Mononuclear cell (primary cell): ENCODE measurements around the gene ANXA6. TPM values are rescaled to one million over a fixed set of nuclear protein-coding genes. Genes with fewer than 3 reads are reported as not detected.
A peak's percentile ranks its signal among the peaks of the same experiment; 100 is the strongest.
"Not testable (repeated sequence)": the region's sequence is repeated elsewhere in the genome, so short reads cannot be mapped to it uniquely, and the experiment has no call there.

Experiments used
- H3K27me3 ChIP-seq: 2 replicates; pipeline ENCODE4 v1.6.0; 2011; ENCODE audit warnings: low read length, control low read depth; ENCODE audit not compliant: insufficient read depth
- H3K4me1 ChIP-seq: 2 replicates; pipeline ENCODE4 v1.5.1; 2011; ENCODE audit warnings: mild to moderate bottlenecking, low read length, control low read depth; ENCODE audit not compliant: insufficient read depth
- H3K4me3 ChIP-seq: 2 replicates; pipeline ENCODE4 v1.5.1; 2011; ENCODE audit warnings: mild to moderate bottlenecking, low read length, moderate library complexity
- H3K9me3 ChIP-seq: 2 replicates; pipeline ENCODE4 v1.5.1; 2011; ENCODE audit warnings: low read depth, mild to moderate bottlenecking, control low read depth, low read length
- total RNA-seq: library from RNA; depleted of rRNA; stranded (reverse); fragments of >200 nt; gene quantifications from one replicate; pipeline ENCODE4 v1.2.3, GENCODE V29; 2012

The ANXA6 gene
- total RNA-seq, result 127 TPM

DNA sequence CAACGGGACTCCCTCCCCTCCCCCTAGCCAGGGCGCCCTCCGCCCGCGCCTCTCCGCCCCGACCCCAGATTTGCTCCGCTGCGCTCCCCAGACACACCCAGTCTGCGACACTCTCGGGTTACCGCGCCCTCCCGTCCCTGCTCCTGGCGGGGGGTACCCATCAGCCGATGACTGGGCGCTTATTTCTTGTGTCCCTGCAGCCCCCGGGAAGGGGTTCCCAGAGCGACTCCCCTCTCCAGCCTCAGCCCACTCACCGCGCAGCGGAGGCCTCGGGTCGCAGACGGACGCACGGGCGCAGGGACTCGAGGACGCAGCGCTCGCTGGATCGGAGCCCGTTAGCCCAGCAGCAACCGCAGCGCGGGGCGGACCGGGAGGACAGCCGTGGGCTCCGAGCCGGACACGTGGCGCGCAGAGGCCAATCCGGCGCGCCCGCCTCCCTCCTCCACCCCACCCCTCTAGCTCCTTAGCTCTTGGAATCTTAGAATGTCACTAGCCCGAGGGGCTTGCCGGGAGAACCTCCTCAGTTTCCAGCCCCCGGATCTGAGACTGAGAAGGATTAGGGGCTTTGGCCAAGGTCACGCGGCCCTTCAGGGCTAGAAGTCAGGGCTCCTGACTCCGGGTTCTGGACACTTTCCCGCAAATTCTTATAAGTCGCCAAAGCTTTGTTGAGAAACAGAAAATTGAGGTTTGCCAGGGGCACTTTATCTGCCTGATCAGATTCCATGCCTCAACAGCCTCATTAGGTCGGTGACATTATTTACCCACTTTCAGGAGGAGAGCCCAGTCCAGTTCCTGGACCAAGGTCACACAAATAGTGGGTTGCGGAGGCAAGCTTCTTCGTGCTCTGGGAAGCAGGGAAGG is at the start of gene ANXA6:
ANXA6 (minus strand) TSS at position 354 of the 861 bp plus-strand sequence. CDS start 9,878 bp downstream, outside the sequence.
- Histone ChIP-seq H3K4me1 (peaks cover 68% of the 10 kb centered on the region), H3K4me3 (peak within 1 kb of the TSS; percentile 84), H3K9me3 (no peaks in the 10 kb centered on the region), H3K27me3 (no peaks in the 10 kb centered on the region)

DNA sequence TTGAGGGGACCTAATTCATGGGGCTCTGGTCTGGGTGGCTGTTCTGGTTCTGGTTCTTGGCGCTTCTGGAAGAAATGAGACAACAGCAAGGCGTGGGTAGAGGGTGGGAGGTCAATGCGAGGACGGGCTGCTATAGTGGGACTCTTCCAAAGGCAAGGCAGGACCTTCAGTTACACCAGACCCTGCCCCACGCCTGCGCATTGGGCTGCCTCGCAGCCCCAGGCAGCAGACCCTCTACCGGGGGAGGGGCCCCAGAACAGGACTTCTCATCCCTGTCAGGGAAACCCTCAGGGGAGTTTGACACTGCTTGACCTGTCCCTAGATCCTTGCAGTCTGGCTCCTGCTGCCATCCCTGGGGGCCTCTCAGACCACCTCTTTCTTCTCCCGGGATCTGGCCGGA is 47.8 kb upstream of the ANXA6 start:
- Histone ChIP-seq H3K4me3 (no peak overlapping the region), H3K27me3 (no peaks in the 10 kb centered on the region), H3K4me1 (peaks cover 66% of the 10 kb centered on the region), H3K9me3 (no peaks in the 10 kb centered on the region)

DNA sequence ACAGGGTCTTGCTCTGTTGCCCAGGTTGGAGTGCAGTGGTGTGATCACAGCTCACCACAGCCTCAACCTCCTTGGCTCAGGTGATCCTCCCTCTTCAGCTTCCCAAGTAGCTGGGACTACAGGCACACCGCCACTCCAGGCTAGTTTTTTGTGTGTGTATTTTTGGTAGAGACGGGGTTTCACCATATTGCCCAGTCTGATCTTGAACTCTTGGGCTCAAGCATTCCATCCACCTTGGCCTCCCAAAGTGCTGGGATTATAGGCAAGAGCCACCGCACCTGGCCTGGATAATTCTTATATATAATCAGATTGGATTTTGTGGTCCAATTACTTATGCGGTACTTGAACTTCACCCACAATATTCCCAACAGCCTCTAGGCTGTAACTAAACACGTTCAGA is 46.5 kb upstream of the ANXA6 start:
- Histone ChIP-seq H3K4me3 (no peak overlapping the region), H3K9me3 (no peaks in the 10 kb centered on the region), H3K4me1 (peaks cover 53% of the 10 kb centered on the region), H3K27me3 (no peaks in the 10 kb centered on the region)

DNA sequence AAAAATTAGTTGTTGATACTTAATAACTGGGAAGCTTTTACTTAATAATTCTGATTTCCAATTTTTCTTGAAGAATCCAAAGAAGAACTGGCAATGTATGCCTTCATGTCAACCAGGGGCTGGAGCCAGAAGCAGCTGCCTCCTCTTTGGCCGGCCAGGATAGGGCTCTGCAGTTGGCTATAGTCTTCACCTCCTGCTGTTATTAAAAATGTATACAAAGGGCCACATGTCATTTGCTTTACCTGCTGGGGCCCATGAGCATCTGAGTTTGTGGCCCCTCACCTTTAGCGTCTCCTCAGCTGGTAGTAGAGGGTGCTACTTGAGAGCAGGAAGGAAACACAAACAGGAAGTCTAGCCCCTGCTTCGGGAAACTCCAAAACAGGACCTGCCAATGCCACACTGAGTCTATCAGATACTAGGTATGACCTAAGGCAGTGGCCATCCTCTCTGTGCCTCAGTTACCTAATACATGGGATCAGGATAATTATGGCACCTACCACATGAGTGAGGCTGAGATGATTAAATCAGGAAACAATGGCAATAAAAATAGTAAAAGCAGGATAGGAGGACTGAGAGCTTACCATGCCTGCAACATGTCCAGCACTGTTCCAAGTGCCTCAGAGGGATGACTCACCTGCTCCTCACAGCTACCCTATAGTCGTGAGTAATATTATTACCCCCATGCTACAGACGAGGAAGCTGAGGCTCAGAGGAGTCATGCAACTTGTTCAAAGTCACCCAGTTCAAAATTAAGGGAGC is 45.0 kb upstream of the ANXA6 start:
- Histone ChIP-seq H3K9me3 (no peaks in the 10 kb centered on the region), H3K4me1 (peaks cover 38% of the 10 kb centered on the region), H3K4me3 (no peak overlapping the region), H3K27me3 (no peaks in the 10 kb centered on the region)

DNA sequence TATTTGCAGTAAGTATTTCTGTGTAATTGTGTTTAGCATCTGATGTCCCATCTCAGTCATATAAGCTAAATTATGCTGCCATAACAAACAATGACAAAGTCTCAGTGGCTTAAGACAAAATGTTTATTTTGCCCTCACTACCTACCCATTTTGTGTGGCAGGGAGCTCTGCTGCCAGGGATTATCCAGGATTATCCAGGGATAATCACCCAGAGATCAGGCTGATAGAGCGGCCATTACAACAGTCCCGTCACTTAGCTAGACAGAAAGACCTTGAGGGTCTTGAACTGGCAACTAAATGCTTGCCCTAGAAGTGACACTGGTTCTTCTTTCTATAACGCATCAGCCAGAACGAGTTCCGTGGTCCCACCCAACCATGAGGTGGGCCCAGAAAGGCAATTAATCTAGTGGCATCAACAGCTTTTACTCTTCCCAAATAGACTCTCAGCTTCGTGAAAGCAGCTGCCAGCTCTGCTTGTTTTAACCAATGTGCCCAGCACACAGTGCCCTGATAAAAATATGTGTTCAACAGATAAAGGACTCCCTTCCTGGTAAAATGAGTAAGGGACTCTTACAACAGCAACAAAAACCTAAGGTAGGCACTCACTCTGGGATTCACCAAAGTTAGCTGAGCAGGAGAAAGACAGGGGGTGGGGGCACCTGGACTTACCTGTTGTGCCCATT is 43.5 kb upstream of the ANXA6 start:
- H3K4me3 ChIP-seq, result no peak overlapping the region
- peaks cover 40% of the 10 kb centered on the region for H3K4me1 ChIP-seq
- no peaks in the 10 kb centered on the region for H3K27me3 ChIP-seq
- H3K9me3 ChIP-seq, result no peaks in the 10 kb centered on the region

DNA sequence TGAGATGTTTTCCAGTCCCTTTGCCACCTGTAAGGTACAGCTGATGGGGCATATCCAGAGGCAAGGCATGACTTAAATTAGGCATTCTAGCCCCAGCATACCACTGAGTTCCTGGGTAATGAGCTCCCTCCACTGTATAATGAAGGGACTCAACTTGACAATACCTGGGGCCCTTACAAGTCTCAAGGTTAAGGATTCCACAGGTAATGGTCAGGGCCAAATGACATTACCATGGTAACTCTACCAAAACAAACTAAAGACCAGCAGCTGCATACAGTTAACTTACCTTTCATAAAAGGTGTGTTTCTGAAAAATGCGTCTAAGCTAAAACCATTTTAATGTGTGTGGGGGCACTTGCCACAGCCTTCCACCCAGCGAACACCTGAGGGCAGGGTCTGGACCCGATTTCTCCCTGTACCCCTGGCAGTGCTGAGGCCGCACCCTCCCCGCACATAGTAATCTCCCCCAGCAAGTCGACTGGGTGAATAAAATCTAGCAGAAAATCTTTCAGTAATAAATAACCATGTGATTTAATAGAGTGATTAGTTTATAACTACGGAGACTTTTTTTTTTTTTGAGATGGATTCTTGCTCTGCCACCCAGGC is 42.1 kb upstream of the ANXA6 start:
- H3K27me3 ChIP-seq, result no peaks in the 10 kb centered on the region
- no peak overlapping the region for H3K4me3 ChIP-seq
- peaks cover 42% of the 10 kb centered on the region for H3K4me1 ChIP-seq
- H3K9me3 ChIP-seq, result no peaks in the 10 kb centered on the region

DNA sequence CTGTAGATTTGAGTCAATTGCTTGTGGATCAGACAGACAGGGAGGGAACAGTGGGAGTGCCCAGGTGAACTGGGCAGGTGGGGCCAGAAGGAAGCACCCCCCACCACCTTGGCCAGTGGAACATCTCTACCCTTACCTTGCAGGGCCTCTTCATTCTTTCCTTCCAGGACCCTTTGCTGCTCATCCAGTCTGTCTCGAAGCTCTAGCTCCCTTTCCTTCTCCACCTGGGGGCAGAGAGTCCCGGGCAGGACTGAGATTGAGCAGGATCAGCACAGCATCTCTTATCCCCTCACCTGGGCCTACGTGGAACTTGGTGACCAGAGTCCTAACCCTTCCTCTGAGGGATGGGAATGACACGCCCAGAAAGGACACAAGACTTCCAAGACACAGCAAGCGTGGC is 41.3 kb upstream of the ANXA6 start:
- H3K27me3 ChIP-seq, result no peaks in the 10 kb centered on the region
- peaks cover 47% of the 10 kb centered on the region for H3K4me1 ChIP-seq
- H3K9me3 ChIP-seq, result no peaks in the 10 kb centered on the region
- H3K4me3 ChIP-seq, result no peak overlapping the region

DNA sequence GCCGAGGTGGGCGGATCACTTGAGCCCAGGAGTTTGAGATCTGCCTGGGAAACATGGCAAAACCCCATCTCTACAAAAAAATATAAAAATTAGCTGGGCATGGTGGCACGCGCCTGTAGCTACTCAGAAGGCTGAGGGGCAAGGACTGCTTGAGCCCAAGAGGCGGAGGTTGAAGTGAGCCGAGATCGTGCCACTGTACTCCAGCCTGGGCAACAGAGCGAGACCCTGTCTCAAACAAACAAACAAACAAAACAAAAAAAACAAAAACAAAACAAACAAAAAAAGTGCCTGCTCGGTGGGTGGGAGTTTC is 39.7 kb upstream of the ANXA6 start:
- H3K9me3 ChIP-seq, H3K4me3 ChIP-seq, H3K27me3 ChIP-seq: not testable (repeated sequence)
- H3K4me1 ChIP-seq, result peaks cover 36% of the 10 kb centered on the region

DNA sequence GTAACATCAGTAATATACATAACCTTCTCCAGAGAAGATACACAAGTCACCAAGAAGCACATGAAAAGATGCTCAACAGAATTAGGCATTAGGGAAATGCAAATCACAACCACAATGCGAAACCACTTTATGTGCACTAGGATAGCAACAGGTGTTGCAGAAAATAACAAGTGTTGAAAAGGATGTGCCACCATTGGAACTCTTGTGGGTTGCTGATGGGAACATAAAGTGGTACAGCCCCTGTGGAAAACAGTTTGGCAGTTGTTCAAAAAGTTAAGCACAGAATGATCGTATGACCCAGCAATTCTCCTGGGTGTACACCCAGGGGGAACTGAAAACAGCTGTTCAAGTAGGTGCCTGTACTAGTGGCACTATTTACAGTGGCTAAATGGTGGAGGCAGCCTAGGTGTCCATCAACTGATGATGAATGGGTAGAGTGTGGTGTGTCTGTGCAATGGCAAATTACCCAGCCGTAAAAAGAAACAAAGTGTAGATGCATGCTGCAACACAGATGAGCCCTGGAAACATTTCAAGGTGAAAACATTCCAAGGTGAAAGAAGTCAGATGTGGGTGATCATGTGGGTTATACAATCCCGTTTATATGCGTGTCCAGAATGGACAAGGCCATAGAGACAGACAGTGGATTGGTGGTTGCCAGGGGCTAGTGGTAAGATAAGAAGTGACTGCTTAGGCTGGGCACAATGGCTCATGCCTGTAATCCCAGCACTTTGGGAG is 39.1 kb upstream of the ANXA6 start:
- Histone ChIP-seq H3K27me3 (no peaks in the 10 kb centered on the region), H3K4me1 (peaks cover 33% of the 10 kb centered on the region), H3K4me3 (no peak overlapping the region), H3K9me3 (peaks cover 8% of the 10 kb centered on the region)

DNA sequence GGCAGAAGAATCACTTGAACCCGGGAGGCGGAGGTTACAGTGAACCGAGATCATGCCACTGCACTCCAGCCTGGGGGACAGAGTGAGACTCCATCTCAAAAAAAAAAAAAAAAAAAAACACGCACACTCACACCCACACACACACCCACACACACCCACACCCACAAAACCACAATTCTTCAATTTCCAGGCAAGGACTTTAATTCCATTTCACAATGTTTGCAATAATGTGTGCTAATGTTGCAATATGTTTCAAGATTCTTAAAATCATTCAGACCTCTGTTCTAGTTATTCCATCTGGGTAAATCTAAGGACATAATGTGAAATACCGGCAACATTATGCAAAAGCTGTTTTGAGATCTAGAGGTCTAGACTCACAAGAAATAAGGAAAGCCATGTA is 38.0 kb upstream of the ANXA6 start:
- peaks cover 8% of the 10 kb centered on the region for H3K9me3 ChIP-seq
- no peak overlapping the region for H3K4me3 ChIP-seq
- H3K4me1 ChIP-seq, result peaks cover 38% of the 10 kb centered on the region
- no peaks in the 10 kb centered on the region for H3K27me3 ChIP-seq

DNA sequence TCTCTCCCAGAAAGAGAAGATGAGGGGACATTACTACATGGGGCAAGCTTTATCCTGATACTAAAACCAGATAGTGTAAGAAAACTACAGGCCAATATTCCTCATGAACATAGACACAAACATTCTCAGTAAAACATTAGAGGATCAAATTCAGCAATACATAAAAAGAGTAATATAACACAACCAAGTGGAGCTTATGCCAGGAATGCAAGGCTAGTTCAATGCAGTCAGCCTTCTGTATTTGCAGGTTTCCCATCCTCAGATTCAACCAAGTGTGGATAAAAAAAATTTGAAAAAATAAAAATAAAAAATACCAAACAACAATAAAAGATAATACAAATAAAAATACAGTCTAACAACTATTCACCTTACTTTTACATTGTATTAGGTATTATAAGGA is 35.0 kb upstream of the ANXA6 start:
- Histone ChIP-seq H3K9me3 (peaks cover 8% of the 10 kb centered on the region), H3K27me3 (no peaks in the 10 kb centered on the region), H3K4me3 (no peak overlapping the region), H3K4me1 (peaks cover 38% of the 10 kb centered on the region)

DNA sequence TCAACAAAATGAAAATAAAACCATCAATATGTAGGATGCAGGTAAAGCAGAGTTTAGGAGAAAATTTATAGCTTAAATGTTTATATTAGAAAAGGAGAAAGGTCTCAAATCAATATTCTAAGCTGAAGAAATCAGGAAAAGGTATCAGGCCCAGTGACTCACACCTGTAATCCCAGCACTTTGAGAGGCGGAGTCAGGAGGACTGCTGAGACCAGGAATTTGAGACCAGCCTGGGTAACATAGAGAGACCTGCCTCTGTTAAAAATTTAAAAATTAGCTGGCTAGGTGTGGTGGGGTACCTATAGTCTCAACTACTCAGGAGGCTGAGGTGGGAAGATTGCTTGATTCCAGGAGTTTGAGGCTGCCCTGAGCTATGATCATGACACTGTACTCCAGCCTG is 34.1 kb upstream of the ANXA6 start:
- no peaks in the 10 kb centered on the region for H3K27me3 ChIP-seq
- H3K4me3 ChIP-seq, result no peak overlapping the region
- H3K4me1 ChIP-seq, result peaks cover 30% of the 10 kb centered on the region
- H3K9me3 ChIP-seq, result peaks cover 8% of the 10 kb centered on the region

DNA sequence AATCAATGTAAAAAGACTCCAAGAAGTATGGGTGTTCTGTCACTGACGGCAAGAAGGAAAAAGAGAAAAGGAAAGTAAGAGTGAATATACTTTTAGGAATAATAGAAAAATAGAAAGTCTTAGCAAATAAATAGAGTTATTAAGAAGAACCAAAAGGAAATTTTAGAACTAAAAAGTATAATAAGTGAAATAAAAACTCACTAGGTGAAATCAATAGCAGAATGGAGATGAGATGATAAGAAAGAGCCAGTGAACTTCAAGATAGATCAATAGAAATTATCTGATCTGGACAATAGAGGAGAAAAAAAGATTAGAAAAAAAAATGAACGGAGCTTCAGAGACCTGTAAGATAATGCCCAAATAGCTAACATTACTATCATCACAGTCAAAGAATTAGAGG is 31.6 kb upstream of the ANXA6 start:
- Histone ChIP-seq H3K9me3 (peaks cover 8% of the 10 kb centered on the region), H3K4me3 (no peak overlapping the region), H3K27me3 (no peaks in the 10 kb centered on the region), H3K4me1 (peaks cover 6% of the 10 kb centered on the region)

DNA sequence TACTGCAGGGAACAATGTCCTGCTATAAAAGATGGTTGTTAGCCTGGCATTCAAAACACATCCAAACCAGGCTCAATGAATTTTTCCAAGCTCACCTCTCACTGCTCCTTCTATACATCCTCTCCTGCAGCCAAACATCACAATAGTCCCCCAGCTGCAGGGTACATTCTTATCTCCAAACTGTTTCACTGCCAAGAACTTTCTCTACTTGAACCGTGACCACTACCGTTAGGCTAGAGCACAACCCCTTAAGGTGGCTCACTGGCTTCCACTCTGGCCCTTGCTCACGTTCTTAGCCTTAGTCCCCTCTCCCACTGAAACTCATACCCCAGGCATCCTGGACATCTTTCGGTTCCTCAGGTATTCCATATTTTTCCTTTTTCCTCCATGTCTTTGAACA is 29.0 kb upstream of the ANXA6 start:
- no peaks in the 10 kb centered on the region for H3K9me3 ChIP-seq
- H3K4me1 ChIP-seq, result peaks cover 2% of the 10 kb centered on the region

More for the DNA sequence above, 29.0 kb upstream of the ANXA6 start:
- no peaks in the 10 kb centered on the region for H3K27me3 ChIP-seq
- no peak overlapping the region for H3K4me3 ChIP-seq
